Neural cell (in vitro differentiated cells): ENCODE data around the gene OR2L13. TPM values are rescaled to one million over a fixed set of nuclear protein-coding genes. Genes with fewer than 3 reads are reported as not detected.
"Not testable (repeated sequence)": the region's sequence is repeated elsewhere in the genome, so short reads cannot be mapped to it uniquely, and the experiment has no call there.

Source experiments
- H2AFZ ChIP-seq: fragments of 200-600, 300-800 bp; sonication (generic), shearing (Covaris generic); 2 replicates; pipeline ENCODE4 v1.6.0; 2014; ENCODE audit warnings: low read depth, mild to moderate bottlenecking, antibody characterized with exemption, low read length, moderate library complexity
- H3F3A ChIP-seq: fragments of 200-600 bp; shearing (Covaris generic); 2 replicates; pipeline ENCODE4 v1.6.1; 2016; ENCODE audit warnings: mild to moderate bottlenecking, moderate library complexity, mixed read lengths, antibody characterized with exemption, low read length; ENCODE audit not compliant: insufficient read depth, poor library complexity, severe bottlenecking
- H3K27ac ChIP-seq: fragments of 200-600, 300-800 bp; sonication (generic), shearing (Covaris generic); 2 replicates; pipeline ENCODE4 v1.5.1; 2014; ENCODE audit warnings: mild to moderate bottlenecking, low read length, moderate library complexity
- H3K27me3 ChIP-seq: fragments of 300-800, 200-600 bp; sonication (generic), shearing (Covaris generic); 2 replicates; pipeline ENCODE4 v1.6.0; 2014; ENCODE audit warnings: mild to moderate bottlenecking, low read depth, low read length, moderate library complexity; ENCODE audit not compliant: insufficient read depth
- H3K36me3 ChIP-seq: fragments of 300-800, 200-600 bp; sonication (generic), shearing (Covaris generic); 2 replicates; pipeline ENCODE4 v1.5.1; 2014; ENCODE audit warnings: mild to moderate bottlenecking, antibody characterized with exemption, low read length, moderate library complexity; ENCODE audit not compliant: insufficient read depth
- H3K4me2 ChIP-seq: fragments of 300-800, 200-600 bp; sonication (generic), shearing (Covaris generic); 2 replicates; pipeline ENCODE4 v1.6.0; 2014; ENCODE audit warnings: mild to moderate bottlenecking, low read length
- H3K4me3 ChIP-seq: fragments of 300-800, 200-600 bp; sonication (generic), shearing (Covaris generic); 2 replicates; pipeline ENCODE4 v1.5.1; 2014; ENCODE audit warnings: mild to moderate bottlenecking, low read length, moderate library complexity
- H3K79me2 ChIP-seq: fragments of 200-600 bp; shearing (Covaris generic); replicated peaks from 2 replicates; pipeline ENCODE4 v1.6.0; 2014; ENCODE audit warnings: mild to moderate bottlenecking, low read length, moderate library complexity; ENCODE audit not compliant: insufficient read depth
- H3K9ac ChIP-seq: fragments of 300-800, 200-600 bp; sonication (generic), shearing (Covaris generic); 2 replicates; pipeline ENCODE4 v1.6.1; 2016; ENCODE audit warnings: mild to moderate bottlenecking, low read length, mixed read lengths
- H3K9me2 ChIP-seq: fragments of 200-600 bp; shearing (Covaris generic); 2 replicates; pipeline ENCODE4 v1.6.1; 2016; ENCODE audit warnings: mild to moderate bottlenecking, low read length, mixed read lengths; ENCODE audit not compliant: insufficient read depth
- H3K9me3 ChIP-seq: fragments of 200-600, 300-800 bp; sonication (generic), shearing (Covaris generic); 2 replicates; pipeline ENCODE4 v1.6.1; 2016; ENCODE audit warnings: mild to moderate bottlenecking, mixed run types, low read length, moderate library complexity, mixed read lengths
- H4K20me1 ChIP-seq: fragments of 200-600 bp; shearing (Covaris generic); 2 replicates; pipeline ENCODE4 v1.6.1; 2016; ENCODE audit warnings: mild to moderate bottlenecking, mixed run types; ENCODE audit not compliant: insufficient read depth
- EP300 ChIP-seq: fragments of 450-650 bp; conservative IDR thresholded peaks from 2 replicates; pipeline ENCODE4 v1.6.1; 2014; ENCODE audit warnings: antibody characterized with exemption, mild to moderate bottlenecking, moderate library complexity; ENCODE audit not compliant: poor library complexity, severe bottlenecking
- EZH2 ChIP-seq: fragments of 200-600, 300-800 bp; shearing (Covaris generic), sonication (generic); IDR thresholded peaks from 2 replicates; pipeline ENCODE4 v1.6.1; 2014; ENCODE audit warnings: antibody characterized with exemption, low read length, borderline replicate concordance, mild to moderate bottlenecking; ENCODE audit not compliant: insufficient read depth, poor library complexity, severe bottlenecking
- MXI1 ChIP-seq: fragments of 450-650 bp; conservative IDR thresholded peaks from 2 replicates; pipeline ENCODE4 v1.6.1; 2014; ENCODE audit warnings: antibody characterized with exemption, mild to moderate bottlenecking; ENCODE audit not compliant: poor library complexity, severe bottlenecking
- POLR2AphosphoS5 ChIP-seq: IDR thresholded peaks from 2 replicates; pipeline ENCODE4 v1.6.1; 2012
- RAD21 ChIP-seq: fragments of 450-650 bp; conservative IDR thresholded peaks from 2 replicates; pipeline ENCODE4 v1.6.1; 2014; ENCODE audit warnings: antibody characterized with exemption, mild to moderate bottlenecking, moderate library complexity
- SMC3 ChIP-seq: fragments of 450-650 bp; conservative IDR thresholded peaks from 2 replicates; pipeline ENCODE4 v1.6.1; 2014; ENCODE audit warnings: antibody characterized with exemption, mild to moderate bottlenecking, moderate library complexity; ENCODE audit not compliant: poor library complexity
- TAF1 ChIP-seq: IDR thresholded peaks from 2 replicates; pipeline ENCODE4 v1.6.1; 2012; ENCODE audit warnings: low read depth
- polyA plus RNA-seq: library from polyadenylated mRNA; depleted of rRNA; stranded (reverse); fragments of >200 nt; gene quantifications from 2 replicates; pipeline ENCODE4 v1.2.3, GENCODE V29; 2014
- TF ChIP-seq, protein P1 (sequence below): fragments of 450-650 bp; IDR thresholded peaks from 2 replicates; pipeline ENCODE4 v1.5.1; 2014; ENCODE audit warnings: antibody characterized with exemption, mild to moderate bottlenecking, moderate library complexity; ENCODE audit not compliant: poor library complexity, severe bottlenecking

Gene OR2L13
- polyA plus RNA-seq, 1 donor from 2014 or later = 1.2 TPM

DNA sequence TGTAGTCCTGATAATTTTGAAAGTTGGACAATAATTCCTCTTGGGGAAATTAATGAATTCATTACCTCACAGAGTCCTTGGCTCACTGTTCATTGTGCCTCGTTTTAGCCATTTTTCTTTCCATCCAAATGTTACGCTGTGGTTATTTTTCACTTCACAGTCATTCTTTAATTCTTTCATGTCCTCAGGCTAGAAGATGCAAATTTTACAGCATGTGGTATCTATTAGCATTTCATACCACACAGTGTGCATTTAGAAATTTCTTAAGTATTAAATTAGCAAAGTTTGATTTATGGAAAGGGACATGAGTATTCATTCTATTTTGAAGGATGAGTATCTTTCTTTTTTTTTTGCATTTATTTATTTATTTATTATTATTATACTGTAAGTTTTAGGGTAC, 29.9 kb upstream of the OR2L13 start:
- Histone ChIP-seq H3K4me2 (no peak overlapping the region), H3K4me3 (no peak overlapping the region), H3K79me2 (no peaks in the 10 kb centered on the region), H3K9me2 (no peaks in the 10 kb centered on the region), H3F3A (no peaks in the 10 kb centered on the region), H4K20me1 (no peaks in the 10 kb centered on the region), H3K9me3 (no peaks in the 10 kb centered on the region), H3K27me3 (no peaks in the 10 kb centered on the region), H3K27ac (no peak overlapping the region), H3K9ac (no peak overlapping the region), H3K36me3 (no peaks in the 10 kb centered on the region), H2AFZ (no peak overlapping the region)
- TF ChIP-seq, protein P1, sequence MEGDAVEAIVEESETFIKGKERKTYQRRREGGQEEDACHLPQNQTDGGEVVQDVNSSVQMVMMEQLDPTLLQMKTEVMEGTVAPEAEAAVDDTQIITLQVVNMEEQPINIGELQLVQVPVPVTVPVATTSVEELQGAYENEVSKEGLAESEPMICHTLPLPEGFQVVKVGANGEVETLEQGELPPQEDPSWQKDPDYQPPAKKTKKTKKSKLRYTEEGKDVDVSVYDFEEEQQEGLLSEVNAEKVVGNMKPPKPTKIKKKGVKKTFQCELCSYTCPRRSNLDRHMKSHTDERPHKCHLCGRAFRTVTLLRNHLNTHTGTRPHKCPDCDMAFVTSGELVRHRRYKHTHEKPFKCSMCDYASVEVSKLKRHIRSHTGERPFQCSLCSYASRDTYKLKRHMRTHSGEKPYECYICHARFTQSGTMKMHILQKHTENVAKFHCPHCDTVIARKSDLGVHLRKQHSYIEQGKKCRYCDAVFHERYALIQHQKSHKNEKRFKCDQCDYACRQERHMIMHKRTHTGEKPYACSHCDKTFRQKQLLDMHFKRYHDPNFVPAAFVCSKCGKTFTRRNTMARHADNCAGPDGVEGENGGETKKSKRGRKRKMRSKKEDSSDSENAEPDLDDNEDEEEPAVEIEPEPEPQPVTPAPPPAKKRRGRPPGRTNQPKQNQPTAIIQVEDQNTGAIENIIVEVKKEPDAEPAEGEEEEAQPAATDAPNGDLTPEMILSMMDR = no peak
- TF ChIP-seq POLR2AphosphoS5 (no peak), EP300 (no peak), RAD21 (no peak), TAF1 (no peak), MXI1 (no peak)

DNA sequence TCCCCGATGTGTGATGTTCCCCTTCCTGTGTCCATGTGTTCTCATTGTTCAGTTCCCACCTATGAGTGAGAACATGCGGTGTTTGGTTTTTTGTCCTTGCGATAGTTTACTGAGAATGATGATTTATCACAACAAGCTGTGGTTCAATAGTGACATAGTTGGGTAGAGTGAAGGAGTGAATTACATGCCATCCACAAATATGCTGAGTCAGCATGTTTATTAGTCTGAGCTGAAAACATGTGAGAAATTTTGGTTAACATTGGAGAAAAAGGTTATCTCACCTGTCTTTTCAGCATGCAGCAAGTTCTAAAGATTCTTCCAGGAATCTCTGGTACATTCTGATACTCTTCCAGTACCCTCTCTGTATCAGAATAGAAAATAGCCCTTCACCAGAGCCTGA, 29.4 kb upstream of the OR2L13 start:
- no peak for TF ChIP-seq RAD21
- TF ChIP-seq EP300 = no peak
- TF ChIP-seq EZH2 = no peak
- TF ChIP-seq SMC3 = no peak
- TF ChIP-seq, protein P1 = no peak
- no peak for TF ChIP-seq POLR2AphosphoS5
- TF ChIP-seq MXI1 = no peak
- Histone ChIP-seq H3K36me3 (no peaks in the 10 kb centered on the region), H2AFZ (no peak overlapping the region), H3K4me3 (no peak overlapping the region), H3F3A (no peaks in the 10 kb centered on the region), H4K20me1 (no peaks in the 10 kb centered on the region), H3K9ac (no peak overlapping the region), H3K27me3 (no peaks in the 10 kb centered on the region), H3K4me2 (no peak overlapping the region), H3K9me2 (no peaks in the 10 kb centered on the region), H3K79me2 (no peaks in the 10 kb centered on the region), H3K9me3 (no peaks in the 10 kb centered on the region), H3K27ac (no peak overlapping the region)

DNA sequence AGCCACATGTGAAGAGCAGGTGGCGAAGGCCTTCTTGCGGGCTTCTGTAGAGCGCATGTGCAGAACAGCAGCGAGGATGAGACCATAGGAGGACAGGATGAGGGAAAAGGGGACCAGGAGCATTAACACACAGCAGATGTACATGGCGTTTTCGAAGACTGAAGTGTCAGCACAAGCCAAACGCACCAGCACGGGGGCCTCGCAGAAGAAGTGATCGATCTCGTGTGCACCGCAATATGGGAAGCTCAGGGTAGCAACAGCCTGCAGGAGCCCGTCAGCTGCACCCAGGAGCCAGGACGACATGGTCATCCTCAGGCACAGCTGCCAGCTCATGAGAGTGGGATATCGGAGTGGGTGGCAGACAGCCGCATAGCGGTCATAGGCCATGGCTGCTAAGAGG, 11.1 kb upstream of the OR2L13 start:
- not testable (repeated sequence) for H3K9me2 ChIP-seq, H3K4me3 ChIP-seq, H3K27me3 ChIP-seq, H3K9me3 ChIP-seq, H3F3A ChIP-seq, H2AFZ ChIP-seq, H3K79me2 ChIP-seq, H3K36me3 ChIP-seq, H3K9ac ChIP-seq, H4K20me1 ChIP-seq, H3K4me2 ChIP-seq, H3K27ac ChIP-seq
